Measurements from ENCODE around the gene MMD.
"Not testable (repeated sequence)": the region's sequence is repeated elsewhere in the genome, so short reads cannot be mapped to it uniquely, and the experiment has no call there.

Gene MMD

DNA sequence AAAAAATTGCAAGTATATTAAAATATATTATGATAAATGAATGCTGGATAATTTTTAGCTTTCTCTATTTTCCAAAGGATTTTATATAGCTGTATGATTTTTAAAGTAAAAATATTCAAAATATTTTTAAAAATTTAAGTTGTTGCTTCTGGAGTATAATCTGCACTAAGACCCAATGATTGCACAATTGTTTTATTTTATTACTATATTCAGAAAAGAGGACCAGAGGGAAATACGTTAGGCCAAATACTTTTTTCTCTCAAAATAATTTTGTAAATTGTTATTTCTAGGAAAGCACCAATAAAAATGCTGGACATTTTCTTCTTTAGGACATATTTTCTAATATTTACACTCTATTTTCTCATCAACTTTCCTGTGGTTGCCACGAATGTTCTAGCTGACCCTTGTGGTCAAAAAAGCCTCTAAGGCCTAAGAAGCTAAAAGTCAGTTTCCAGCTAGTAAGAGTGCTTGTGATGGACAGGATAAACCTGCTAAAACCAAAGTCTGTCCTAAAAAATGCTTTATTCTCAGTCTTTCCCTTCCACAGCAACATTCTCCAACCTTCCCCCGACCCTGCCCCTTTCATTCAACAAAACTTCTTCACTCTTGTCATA lies 31.2 kb downstream of the MMD start:
- DNase-seq, result no peak

GRCh38 chr17:55389715-55390114 lies 31.9 kb downstream of the MMD start:
- DNase-seq, result not testable (repeated sequence)

DNA sequence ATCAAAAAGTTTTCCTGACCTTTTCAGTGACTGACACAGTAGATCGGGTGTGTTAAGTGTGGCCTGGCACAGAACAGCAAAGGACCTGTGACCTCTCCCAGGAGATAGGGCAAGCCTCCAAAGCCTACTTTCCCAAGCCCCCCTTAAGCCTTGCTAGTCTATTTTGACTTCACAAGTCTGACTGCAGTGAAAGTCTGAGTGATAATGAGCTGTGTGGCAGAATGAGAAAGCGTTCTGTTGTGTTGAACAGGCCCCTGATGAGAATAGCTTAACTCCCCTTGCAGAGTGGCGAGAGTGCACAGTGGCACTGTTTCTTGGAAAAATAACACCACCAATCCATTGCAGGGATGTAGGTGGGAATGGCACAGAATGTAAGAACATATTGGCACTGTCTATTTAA lies 32.8 kb downstream of the MMD start:
- DNase-seq, result no peak

GRCh38 chr17:55386796-55387332 lies 34.8 kb downstream of the MMD start:
- DNase-seq, result no peak

GRCh38 chr17:55384643-55385232 lies 36.9 kb downstream of the MMD start:
- DNase-seq, result no peak

- no peak for DNase-seq
Observed at GRCh38 chr17:55383771-55384642, 37.6 kb downstream of the MMD start.

GRCh38 chr17:55381017-55381770 lies 40.4 kb downstream of the MMD start:
- DNase-seq, result no peak

- DNase-seq, result no peak
Observed at GRCh38 chr17:55377671-55378275, 43.9 kb downstream of the MMD start.

DNA sequence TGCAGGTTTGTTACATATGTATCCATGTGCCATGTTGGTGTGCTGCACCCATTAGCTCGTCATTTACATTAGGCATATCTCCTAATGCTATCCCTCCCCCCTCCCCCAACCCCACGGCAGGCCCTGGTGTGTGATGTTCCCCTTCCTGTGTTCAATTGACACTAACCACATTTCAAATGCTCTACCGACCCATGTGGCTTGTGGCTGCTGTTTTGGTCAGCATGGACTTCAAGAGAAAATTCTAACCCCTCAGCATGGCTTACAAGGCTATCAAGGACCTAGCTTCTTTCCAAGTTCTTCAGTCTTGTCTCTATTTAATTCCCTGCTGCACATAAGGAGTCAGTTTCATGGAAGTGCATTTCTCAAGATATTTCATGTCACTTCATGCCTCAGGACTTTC lies 52.9 kb downstream of the MMD start:
- DNase-seq, result no peak

DNA sequence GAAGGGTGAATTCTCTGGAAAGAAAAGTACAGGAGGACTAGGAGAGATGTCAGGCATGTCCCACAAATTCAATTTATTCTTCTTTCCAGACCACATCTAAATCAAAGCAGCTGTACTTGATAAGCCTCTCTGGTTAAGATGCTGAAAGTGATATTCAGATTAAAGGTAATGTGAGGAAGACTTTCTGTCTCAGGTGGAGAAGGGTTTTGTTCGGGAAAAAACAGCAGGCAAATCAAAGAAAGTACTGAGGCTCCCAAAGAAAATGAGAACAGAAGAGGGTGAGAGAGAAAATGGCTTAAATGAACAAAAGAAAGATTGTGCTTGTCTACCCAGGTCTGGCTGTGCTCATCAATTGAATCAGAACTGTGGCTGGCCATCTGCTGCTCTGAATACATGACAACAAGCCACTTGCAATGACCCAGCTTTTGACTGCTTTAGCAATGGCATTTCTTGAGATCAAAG lies 55.6 kb downstream of the MMD start:
- DNase-seq, result peak; percentile 13 to 46

GRCh38 chr17:55363033-55363432 lies 58.6 kb downstream of the MMD start:
- no peak for DNase-seq

DNA sequence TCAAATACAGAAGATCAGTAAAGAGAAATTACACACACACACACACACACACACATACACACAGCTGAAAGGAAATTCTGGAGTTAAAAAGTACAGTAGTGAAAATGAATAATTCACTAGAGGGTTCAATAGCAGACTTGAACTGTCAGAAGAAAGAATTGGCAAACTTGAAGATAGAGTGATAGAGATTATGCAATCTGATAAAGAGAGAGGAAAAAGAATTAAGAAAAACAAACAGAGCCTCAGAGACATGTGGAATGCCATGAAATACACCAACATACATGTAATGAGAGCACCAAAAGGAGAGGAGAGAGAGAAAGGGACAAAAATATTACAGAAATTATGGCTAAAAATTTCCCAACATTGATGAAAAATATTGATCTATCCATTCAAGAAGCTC lies 60.7 kb downstream of the MMD start:
- no peak for DNase-seq

GRCh38 chr17:55356434-55357328 lies 65.0 kb downstream of the MMD start:
- DNase-seq, result peak; percentile 74 to 88

DNA sequence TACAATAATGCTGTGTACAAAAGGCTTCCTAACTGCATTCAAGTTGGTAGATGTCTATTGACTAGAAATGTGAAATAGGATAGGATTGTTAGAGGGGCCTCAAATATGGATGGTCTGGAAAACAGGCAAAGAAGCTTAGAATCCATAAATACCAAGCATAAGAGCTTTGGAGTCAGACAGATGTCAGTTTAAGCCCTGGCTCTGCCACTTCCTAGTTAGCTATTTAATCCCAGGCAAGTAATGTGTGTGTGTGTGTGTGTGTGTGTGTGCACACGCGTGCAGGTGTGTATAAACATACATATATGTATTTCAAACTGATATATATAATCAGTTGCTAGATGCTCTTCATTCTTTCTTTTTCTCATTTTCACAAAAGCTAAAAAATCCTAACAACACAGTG lies 66.7 kb downstream of the MMD start:
- peak; percentile 58 to 93 for DNase-seq

DNA sequence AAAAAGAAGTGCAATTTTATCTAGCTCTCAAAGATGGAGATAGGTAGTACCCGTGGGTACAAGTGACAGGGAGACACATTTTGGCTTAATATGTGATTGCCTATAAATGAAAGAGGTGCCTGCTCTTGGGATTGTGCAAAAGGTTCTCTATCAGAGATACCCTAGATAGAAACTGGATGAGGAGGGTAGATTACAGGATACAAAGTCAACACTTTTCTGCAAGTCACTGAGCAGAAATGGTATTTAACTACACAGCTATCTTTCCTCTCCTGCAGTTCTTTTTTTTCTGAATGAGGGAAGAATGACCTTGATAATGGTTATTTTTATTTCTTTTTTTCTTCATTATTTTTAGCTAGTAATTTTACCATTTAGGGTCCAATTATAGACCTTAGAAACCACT lies 67.6 kb downstream of the MMD start:
- DNase-seq, result no peak

DNA sequence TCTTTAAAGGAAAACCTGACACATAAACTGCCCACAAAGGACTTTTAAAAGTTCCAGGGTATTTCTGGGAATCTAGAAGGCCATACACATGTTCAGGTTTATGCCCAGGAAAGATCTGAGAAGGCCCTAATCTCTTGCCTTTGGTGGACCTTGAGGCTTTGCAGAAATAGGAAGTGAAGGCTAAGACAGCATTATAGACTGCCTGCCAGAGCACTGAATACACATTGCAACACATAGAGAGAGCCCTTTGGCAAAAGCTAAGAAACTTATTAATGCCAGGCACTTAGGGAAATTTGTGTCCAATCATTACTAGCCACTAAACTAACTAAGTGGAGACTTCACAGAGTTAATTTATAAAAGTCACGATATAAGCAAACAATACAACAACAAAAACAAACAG lies 70.4 kb downstream of the MMD start:
- DNase-seq, result no peak

DNA sequence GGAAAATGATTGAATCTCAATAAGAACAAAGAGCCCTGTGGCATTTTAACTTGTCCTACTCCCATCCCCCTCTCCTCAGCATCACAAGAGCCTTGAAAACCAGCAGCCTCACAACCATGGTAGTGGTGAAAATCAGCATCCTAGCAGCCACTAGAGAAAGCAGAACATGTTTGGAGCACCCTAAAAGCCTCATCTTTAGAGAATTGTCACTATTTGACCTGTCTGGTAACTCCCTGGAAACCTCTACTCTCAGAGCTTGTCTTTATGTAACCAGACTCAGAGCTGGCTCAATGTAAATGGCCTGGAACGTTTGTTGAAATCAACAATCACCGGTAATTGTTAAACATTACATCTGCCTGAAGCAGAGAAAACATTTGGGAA lies 70.8 kb downstream of the MMD start:
- DNase-seq, result no peak

- DNase-seq, result peak; percentile 43 to 63
Observed at GRCh38 chr17:55348749-55349354, 72.8 kb downstream of the MMD start.

- DNase-seq, result no peak
Observed at GRCh38 chr17:55347341-55347740, 74.3 kb downstream of the MMD start.

DNA sequence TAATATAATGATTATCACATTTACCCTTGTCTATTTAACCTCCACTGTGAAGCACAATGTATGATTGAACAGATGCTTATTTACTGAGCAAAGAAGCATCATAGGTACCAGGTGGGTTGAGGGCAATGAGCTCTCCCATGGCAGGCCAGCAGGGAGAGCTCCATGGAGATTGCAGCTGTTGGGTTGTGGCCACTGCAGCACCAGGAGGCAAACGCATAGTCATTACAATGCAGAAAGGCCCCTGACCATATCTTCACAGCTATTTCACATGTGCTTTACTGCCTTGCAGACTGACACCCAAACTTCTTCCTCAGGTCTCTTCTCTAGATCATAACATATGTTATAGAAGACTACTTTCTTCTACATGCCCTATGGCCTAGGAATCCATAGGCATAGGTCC lies 75.0 kb downstream of the MMD start:
- DNase-seq, result no peak

- no peak for DNase-seq
Observed at GRCh38 chr17:55345132-55345531, 76.5 kb downstream of the MMD start.

All from NCI-H524 (cell line).